ENCODE results near the gene ZSWIM1. TPM values are rescaled to one million over a fixed set of nuclear protein-coding genes. Genes with fewer than 3 reads are reported as not detected.

The ZSWIM1 gene
- total and polyA plus RNA-seq, 2 of the 13 experiments (the other 11 are each of a cell fraction or from before 2014, with no cell fraction given): 9.5 to 11.7 TPM

GRCh38 chr20:45890985-45891983, 10.3 kb downstream of the ZSWIM1 start, which contains the start of the genes CTSA and NEURL2 (continued):
- TF ChIP-seq SMAD9 (CRISPR knock-in tag; IDR thresholded peaks at IDR 0.05) (peak; percentile 98), ZNF580 (CRISPR knock-in tag; IDR thresholded peaks at IDR 0.05; ENCODE audit: borderline replicate concordance, low read depth) (peak; percentile 99), CSRNP2 (CRISPR knock-in tag; conservative IDR thresholded peaks at IDR 0.05; ENCODE audit: low read depth) (peak; percentile 94; the same call in 1 of the 2 replicates), MXD1 (CRISPR knock-in tag; IDR thresholded peaks at IDR 0.05) (peak; percentile 95), POLR2AphosphoS5 (IDR thresholded peaks at IDR 0.05; ENCODE audit: low read depth, low read length) (peak; percentile 95), ZIK1 (CRISPR knock-in tag; IDR thresholded peaks at IDR 0.05; ENCODE audit: borderline replicate concordance, low read depth) (peak; percentile 94), HNRNPL (IDR thresholded peaks at IDR 0.05; ENCODE audit: low read depth, low read length) (peak; percentile 87), BRCA1 (CRISPR knock-in tag; IDR thresholded peaks at IDR 0.05) (peak; percentile 97; the same call in 1 of the 2 replicates), FOXC1 (CRISPR knock-in tag; IDR thresholded peaks at IDR 0.05; ENCODE audit: borderline replicate concordance) (peak; percentile 97), DR1 (CRISPR knock-in tag; IDR thresholded peaks at IDR 0.05) (peak; percentile 98), ZBTB34 (CRISPR knock-in tag; IDR thresholded peaks at IDR 0.05) (peak; percentile 93), PPARG (CRISPR knock-in tag; conservative IDR thresholded peaks at IDR 0.05) (peak; percentile 93), KLF6 (CRISPR knock-in tag; IDR thresholded peaks at IDR 0.05) (peak; percentile 100), NFE2L1 (CRISPR knock-in tag; IDR thresholded peaks at IDR 0.05; ENCODE audit: borderline replicate concordance) (peak; percentile 22; the same call in 1 of the 2 replicates), TP53 (CRISPR knock-in tag; conservative IDR thresholded peaks at IDR 0.05) (peak; percentile 91; the same call in 1 of the 2 replicates), MYC (CRISPR knock-in tag; IDR thresholded peaks at IDR 0.05; ENCODE audit: borderline replicate concordance) (peak; percentile 99), HDAC6 (IDR thresholded peaks at IDR 0.05; ENCODE audit: low read depth, low read length) (no peak), KDM3A (CRISPR knock-in tag; IDR thresholded peaks at IDR 0.05; ENCODE audit: low read depth) (peak; percentile 100), ZNF337 (CRISPR knock-in tag; IDR thresholded peaks at IDR 0.05; ENCODE audit: borderline replicate concordance, low read depth) (peak; percentile 100)
- TF ChIP-seq, protein P1, sequence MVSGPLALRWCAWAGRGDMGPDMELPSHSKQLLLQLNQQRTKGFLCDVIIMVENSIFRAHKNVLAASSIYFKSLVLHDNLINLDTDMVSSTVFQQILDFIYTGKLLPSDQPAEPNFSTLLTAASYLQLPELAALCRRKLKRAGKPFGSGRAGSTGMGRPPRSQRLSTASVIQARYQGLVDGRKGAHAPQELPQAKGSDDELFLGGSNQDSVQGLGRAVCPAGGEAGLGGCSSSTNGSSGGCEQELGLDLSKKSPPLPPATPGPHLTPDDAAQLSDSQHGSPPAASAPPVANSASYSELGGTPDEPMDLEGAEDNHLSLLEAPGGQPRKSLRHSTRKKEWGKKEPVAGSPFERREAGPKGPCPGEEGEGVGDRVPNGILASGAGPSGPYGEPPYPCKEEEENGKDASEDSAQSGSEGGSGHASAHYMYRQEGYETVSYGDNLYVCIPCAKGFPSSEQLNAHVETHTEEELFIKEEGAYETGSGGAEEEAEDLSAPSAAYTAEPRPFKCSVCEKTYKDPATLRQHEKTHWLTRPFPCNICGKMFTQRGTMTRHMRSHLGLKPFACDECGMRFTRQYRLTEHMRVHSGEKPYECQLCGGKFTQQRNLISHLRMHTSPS (CRISPR knock-in tag; IDR thresholded peaks at IDR 0.05; ENCODE audit: low read depth): peak; percentile 68
- TF ChIP-seq, protein P2, sequence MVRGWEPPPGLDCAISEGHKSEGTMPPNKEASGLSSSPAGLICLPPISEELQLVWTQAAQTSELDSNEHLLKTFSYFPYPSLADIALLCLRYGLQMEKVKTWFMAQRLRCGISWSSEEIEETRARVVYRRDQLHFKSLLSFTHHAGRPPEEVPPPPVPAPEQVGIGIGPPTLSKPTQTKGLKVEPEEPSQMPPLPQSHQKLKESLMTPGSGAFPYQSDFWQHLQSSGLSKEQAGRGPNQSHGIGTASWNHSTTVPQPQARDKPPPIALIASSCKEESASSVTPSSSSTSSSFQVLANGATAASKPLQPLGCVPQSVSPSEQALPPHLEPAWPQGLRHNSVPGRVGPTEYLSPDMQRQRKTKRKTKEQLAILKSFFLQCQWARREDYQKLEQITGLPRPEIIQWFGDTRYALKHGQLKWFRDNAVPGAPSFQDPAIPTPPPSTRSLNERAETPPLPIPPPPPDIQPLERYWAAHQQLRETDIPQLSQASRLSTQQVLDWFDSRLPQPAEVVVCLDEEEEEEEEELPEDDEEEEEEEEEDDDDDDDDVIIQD (CRISPR knock-in tag; IDR thresholded peaks at IDR 0.05; ENCODE audit: low read depth): peak; percentile 83; the same call in 1 of the 2 replicates
